HG03558 (cell line): ENCODE measurements around the gene DAPK2.

Experiments used
- ATAC-seq: cut with Tn5 transposase; IDR thresholded peaks from one replicate; pipeline ENCODE4 v1.9.1; 2021; ENCODE audit warnings: moderate number of reproducible peaks; ENCODE audit not compliant: unreplicated experiment; ENCODE audit errors: extremely low read depth

Gene DAPK2

GRCh38 chr15:63880744-63881143 is 165.5 kb downstream of the DAPK2 start:
- ATAC-seq: no peak

DNA sequence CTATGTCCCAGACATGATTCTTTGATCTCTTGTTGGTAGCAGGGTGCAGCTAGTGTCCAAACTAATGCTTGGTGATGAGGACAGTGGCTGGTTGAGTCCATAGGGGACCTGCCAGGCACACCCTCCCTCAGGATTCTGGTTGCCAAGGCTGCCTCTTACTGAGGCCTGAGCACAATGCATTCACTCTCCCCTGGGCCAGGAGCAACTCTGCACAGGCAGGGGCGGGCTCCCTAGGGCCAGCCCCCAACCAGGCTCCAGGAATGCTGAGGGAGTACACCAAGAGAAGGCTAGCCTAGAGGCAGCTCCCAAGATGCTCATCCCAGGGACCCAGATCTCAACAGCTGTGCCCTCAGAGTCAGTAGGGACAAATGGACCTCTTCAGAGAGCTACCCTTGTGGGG is 166.3 kb downstream of the DAPK2 start:
- ATAC-seq: no peak

- no peak for ATAC-seq
These were observed 167.1 kb downstream of the DAPK2 start for GRCh38 chr15:63879211-63879610.

DNA sequence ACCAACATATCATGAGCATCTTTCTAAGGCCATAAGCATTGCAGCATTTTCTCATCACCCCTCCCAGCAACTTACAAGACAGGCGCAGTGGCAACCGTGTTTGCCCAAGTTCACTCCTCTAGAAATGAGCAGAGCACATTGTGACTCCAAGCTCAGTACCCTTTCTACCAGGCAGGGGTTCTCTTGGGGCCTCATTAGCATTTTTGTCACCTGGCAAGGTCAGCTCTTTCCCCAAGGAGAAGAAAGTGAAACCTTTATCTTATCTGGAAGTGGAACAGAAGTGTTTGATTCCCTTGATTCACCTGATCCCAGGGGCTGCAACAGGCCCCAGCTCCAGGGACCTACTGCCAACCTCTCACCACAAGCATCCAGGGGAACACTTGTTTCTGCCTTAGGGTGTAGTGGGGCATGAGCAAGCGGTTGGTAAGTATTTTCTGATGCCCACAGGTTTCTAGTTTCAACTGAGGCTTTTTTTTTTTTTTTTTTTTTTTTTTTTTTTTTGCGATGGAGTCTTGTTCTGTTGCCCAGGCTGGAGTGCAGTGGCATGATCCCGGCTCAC is 168.5 kb downstream of the DAPK2 start:
- no peak for ATAC-seq

- no peak for ATAC-seq
These were observed 170.1 kb downstream of the DAPK2 start for GRCh38 chr15:63876085-63876662.

DNA sequence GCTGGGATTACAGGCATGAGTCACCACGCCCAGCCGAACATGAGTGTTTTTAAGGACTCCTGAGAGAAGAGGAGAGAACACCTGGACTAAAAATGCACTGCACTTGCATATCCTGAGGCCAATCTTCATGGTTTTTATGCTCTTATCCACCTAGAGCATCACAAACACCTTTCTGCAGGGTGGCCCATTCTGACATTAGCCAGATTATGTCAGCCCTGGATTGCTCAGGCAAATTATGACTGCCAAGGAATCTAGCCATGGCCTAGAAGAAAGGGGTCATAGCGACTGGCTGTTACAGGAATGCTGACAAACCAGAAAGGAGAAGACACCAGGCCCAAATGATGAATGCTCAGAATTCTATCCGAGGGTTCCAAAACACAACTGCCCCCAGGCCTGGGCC is 171.7 kb downstream of the DAPK2 start:
- no peak for ATAC-seq

DNA sequence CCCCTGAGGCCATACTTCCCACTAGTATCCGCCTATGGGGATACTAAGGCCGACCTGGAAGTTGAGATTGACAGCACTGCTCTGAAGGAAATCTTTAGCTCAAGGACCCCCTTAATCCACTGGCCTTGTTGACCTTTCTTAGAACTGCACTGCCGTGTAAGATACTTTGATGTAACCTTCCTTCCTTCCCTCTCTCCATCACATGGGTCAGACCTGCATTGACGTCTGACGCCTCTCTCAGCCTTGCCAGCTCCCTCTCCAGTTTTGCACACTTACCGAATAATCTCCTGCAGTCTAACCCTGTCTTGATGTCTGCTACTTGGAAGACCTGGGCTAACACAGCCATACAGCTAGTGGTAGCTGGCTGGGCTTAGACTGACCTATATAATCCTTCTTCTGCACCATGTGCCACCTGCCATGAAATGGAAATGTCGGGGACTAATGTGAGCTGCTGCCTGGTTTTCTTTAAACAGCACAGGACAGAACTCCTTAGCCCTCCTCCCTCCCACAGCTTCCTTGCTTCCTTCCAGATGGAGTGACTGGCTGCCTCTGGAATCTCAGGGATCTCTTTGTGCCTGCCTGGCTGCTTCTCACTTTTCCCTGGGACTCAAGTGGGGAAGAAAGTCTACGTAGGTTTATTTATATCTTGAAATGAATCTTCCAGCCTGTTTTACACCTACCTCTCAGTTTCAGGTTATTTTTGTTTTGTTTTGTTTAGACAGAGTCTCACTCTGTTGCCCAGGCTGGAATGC is 173.3 kb downstream of the DAPK2 start:
- no peak for ATAC-seq

- ATAC-seq: no peak
These were observed 175.6 kb downstream of the DAPK2 start for GRCh38 chr15:63870487-63871209.

DNA sequence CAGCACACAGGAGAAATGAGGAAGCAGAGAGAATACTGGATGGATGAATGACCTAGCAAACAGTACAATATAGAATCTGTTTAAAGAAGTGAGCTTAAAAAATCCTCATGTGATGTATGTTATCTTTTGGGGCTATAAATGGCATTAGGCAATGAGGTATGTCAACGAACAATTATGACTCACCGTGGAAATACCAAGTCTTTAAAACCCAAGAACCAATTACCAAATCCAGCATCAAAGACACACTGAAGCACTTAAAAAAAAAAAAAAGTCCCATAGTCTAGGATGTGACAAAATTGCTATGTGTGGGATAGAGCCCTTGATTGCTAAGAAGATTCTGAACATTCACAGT is 176.3 kb downstream of the DAPK2 start:
- no peak for ATAC-seq

DNA sequence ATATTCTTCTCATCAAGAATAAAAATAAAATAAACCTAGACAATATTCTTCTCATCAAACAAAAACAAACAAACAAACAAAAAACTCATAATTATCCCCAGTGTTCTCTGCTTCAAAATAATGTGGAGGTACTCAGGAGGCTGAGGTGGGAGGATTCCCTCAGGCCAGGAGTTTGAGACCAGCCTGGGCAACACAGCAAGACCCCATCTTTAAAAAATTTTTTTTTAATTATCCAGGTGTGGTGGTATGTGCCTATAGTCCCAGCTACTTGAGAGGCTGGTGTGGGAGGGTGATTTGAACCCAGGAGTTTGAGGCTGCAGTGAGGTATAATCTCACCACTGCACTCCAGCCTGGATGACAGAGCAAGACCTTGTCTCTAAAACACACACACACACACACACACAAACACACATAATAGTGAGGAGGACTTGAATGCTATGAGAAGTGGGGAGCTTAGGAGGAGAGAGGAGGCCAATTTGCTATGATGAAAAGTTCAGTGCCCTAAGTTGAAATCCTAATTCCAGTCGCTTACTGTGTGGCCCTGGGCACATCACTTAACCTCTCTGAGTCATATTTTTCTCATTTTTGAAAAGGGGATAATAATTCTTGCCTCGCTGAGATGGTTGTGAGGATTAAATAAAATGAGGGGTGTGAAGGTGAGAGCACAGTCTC is 176.8 kb downstream of the DAPK2 start:
- ATAC-seq: no peak

DNA sequence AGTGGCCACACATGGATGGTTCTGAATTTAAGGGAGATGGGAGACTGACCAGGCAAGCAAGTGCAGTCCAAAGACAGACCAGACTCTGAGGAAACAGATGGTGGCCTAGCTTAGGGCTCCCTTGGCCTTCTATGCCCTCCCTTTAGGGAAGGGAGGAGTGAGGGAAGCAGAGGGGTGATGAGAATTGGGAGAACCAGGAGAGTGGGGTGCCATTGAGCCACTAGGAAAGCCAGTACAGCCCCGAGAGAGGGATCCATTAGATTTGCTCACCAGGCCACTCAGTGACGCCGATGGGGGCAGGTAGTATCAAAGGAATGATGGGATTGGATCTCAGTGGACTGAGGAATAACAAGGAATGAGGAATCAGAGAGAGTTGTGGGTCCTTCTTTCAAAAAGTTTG is 182.1 kb downstream of the DAPK2 start:
- no peak for ATAC-seq

DNA sequence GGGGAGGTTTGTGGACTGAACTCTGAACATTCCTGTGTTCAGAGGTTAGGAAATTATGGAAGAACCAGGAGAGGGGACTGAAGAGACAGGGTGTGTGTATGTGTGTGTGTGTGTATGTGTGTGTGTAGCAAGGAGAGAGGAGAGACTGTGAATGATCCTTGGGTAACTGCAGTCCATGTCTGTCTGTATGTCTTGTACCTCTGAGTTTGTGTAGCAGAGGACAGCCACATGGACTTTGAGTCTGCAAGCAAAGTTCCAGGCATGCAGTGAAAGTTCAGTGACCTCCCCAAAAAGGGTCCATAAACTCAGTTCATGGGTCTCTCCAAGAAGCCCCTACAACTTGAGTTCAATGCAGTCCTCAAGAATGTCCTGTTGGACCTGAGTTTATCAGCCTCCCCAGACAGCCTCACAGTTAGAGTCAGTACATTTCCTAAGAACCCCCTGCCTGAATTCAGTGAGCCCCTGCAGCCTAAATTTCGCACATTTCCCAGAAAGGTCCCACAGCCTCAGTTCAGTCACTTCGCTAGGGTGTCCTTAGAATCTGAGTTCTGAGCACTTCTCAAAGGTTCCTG is 184.3 kb downstream of the DAPK2 start:
- no peak for ATAC-seq

GRCh38 chr15:63860555-63860954 is 185.7 kb downstream of the DAPK2 start:
- no peak for ATAC-seq

DNA sequence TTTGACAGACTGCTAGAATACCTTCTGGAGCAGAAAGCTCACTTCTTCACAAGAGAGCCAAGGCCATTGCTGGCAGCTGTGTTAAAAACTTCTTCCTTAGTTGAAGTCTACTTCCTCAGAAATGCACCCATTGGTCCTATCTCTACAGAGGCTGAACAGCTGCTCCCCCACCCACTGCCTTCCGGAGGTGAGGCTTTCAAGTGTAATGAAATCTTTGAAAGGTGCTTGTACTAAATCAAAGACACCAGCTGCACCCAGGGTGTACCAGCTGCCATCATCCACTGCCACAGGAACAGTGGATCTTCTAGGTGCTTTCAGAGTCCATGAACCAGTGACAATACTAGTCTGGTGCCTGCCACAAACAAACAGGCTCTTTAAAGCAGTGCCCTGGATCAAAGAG is 186.1 kb downstream of the DAPK2 start:
- ATAC-seq: no peak

GRCh38 chr15:63858881-63859280 is 187.4 kb downstream of the DAPK2 start:
- ATAC-seq: no peak

- ATAC-seq: no peak
These were observed 187.8 kb downstream of the DAPK2 start for GRCh38 chr15:63858448-63858847.

- no peak for ATAC-seq
These were observed 188.8 kb downstream of the DAPK2 start for GRCh38 chr15:63857461-63857856.
